Fibroblast of the aortic adventitia (primary cell): ENCODE results near the gene FAM184A. TPM values are rescaled to one million over a fixed set of nuclear protein-coding genes. Genes with fewer than 3 reads are reported as not detected.

ENCODE experiments used
- DNase-seq: peaks from one replicate; pipeline ENCODE4 v3.0.0-alpha.2; 2010; ENCODE audit warnings: low read depth
- H3K4me3 ChIP-seq: 2 replicates; pipeline ENCODE4 v1.5.1; 2011; ENCODE audit warnings: low read depth, mild to moderate bottlenecking, control low read depth, low read length, moderate library complexity
- CTCF ChIP-seq: IDR thresholded peaks from 2 replicates; pipeline ENCODE4 v1.5.1; 2011; ENCODE audit warnings: mild to moderate bottlenecking, low read length, control low read depth, inconsistent platforms; ENCODE audit not compliant: insufficient read depth
- total RNA-seq: library from RNA; depleted of rRNA; stranded (reverse); fragments of >200 nt; gene quantifications from 2 replicates; pipeline ENCODE4 v1.2.3, GENCODE V29; 2012; ENCODE audit warnings: low replicate concordance

The FAM184A gene
- total RNA-seq, 1 donor: 1.9 TPM

GRCh38 chr6:119071576-119071975 lies 6.9 kb downstream of the FAM184A start:
- no peak for DNase-seq
- TF ChIP-seq CTCF: no peak
- no peak overlapping the region for H3K4me3 ChIP-seq

- H3K4me3 ChIP-seq: no peak overlapping the region
- no peak for TF ChIP-seq CTCF
- no peak for DNase-seq
These were observed 11.4 kb downstream of the FAM184A start for GRCh38 chr6:119067091-119067490.

GRCh38 chr6:119066517-119066916 lies 11.9 kb downstream of the FAM184A start:
- H3K4me3 ChIP-seq: no peak overlapping the region
- no peak for DNase-seq
- TF ChIP-seq CTCF: no peak

GRCh38 chr6:119065955-119066354 lies 12.5 kb downstream of the FAM184A start:
- no peak for DNase-seq
- TF ChIP-seq CTCF: no peak
- H3K4me3 ChIP-seq: no peak overlapping the region

- DNase-seq: no peak
- no peak overlapping the region for H3K4me3 ChIP-seq
- no peak for TF ChIP-seq CTCF
These were observed 13.1 kb downstream of the FAM184A start for GRCh38 chr6:119065382-119065781.

- no peak for TF ChIP-seq CTCF
- H3K4me3 ChIP-seq: no peak overlapping the region
- DNase-seq: no peak
These were observed 15.0 kb downstream of the FAM184A start for GRCh38 chr6:119063491-119063890.

- TF ChIP-seq CTCF: no peak
- no peak for DNase-seq
These were observed 17.2 kb downstream of the FAM184A start for GRCh38 chr6:119061215-119061614.

More at GRCh38 chr6:119061215-119061614, 17.2 kb downstream of the FAM184A start:
- H3K4me3 ChIP-seq: no peak overlapping the region
